Bone marrow (tissue), 2 donors: ENCODE measurements around the gene UGT8.
"Not testable (repeated sequence)": the region's sequence is repeated elsewhere in the genome, so short reads cannot be mapped to it uniquely, and the experiment has no call there.

Source experiments
- DNase-seq, 2 donors: peaks; one replicate each; lab custom pipeline; 2025; lab: John Stamatoyannopoulos, UW

The UGT8 gene

GRCh38 chr4:114607056-114607455 lies 8.4 kb downstream of the UGT8 start:
- no peak for DNase-seq

GRCh38 chr4:114613560-114613959 lies 15.0 kb downstream of the UGT8 start:
- DNase-seq = no peak

- DNase-seq = no peak
These were observed 16.8 kb downstream of the UGT8 start for GRCh38 chr4:114615435-114615834.

GRCh38 chr4:114616036-114616435 lies 17.4 kb downstream of the UGT8 start:
- DNase-seq = not testable (repeated sequence)

GRCh38 chr4:114626196-114626595 lies 27.6 kb downstream of the UGT8 start:
- no peak for DNase-seq

- DNase-seq = no peak
These were observed 37.8 kb downstream of the UGT8 start for GRCh38 chr4:114636192-114636935.

- no peak for DNase-seq
These were observed 43.7 kb downstream of the UGT8 start for GRCh38 chr4:114642173-114642780.

GRCh38 chr4:114649908-114650307 lies 51.3 kb downstream of the UGT8 start:
- DNase-seq = no peak

- no peak for DNase-seq
These were observed 55.1 kb downstream of the UGT8 start for GRCh38 chr4:114653675-114654074.

- DNase-seq = no peak
These were observed 56.0 kb downstream of the UGT8 start for GRCh38 chr4:114654592-114654991.

- no peak for DNase-seq
These were observed 59.6 kb downstream of the UGT8 start for GRCh38 chr4:114658179-114658578.

- no peak for DNase-seq
These were observed 60.2 kb downstream of the UGT8 start for GRCh38 chr4:114658776-114659175.

GRCh38 chr4:114659386-114660008 lies 60.9 kb downstream of the UGT8 start:
- DNase-seq = peak in 1 of 2 donors; percentile 1

GRCh38 chr4:114663083-114663482 lies 64.5 kb downstream of the UGT8 start:
- no peak for DNase-seq

- DNase-seq = no peak
These were observed 70.0 kb downstream of the UGT8 start for GRCh38 chr4:114668577-114668976.

- DNase-seq = not testable (repeated sequence)
These were observed 72.1 kb downstream of the UGT8 start for GRCh38 chr4:114670733-114671132.

GRCh38 chr4:114673306-114673705 lies 74.7 kb downstream of the UGT8 start:
- no peak for DNase-seq

GRCh38 chr4:114674080-114674479 lies 75.5 kb downstream of the UGT8 start:
- DNase-seq = no peak

GRCh38 chr4:114677346-114677979 lies 78.9 kb downstream of the UGT8 start:
- no peak for DNase-seq

GRCh38 chr4:114684462-114684861 lies 85.9 kb downstream of the UGT8 start:
- DNase-seq = no peak

GRCh38 chr4:114688059-114688458 lies 89.5 kb downstream of the UGT8 start:
- no peak for DNase-seq

- DNase-seq = no peak
These were observed 92.0 kb downstream of the UGT8 start for GRCh38 chr4:114690571-114690970.

GRCh38 chr4:114691865-114692264 lies 93.3 kb downstream of the UGT8 start:
- DNase-seq = no peak
